ENCODE measurements around the gene JMJD1C. TPM values are rescaled to one million over a fixed set of nuclear protein-coding genes. Genes with fewer than 3 reads are reported as not detected.

JMJD1C gene
- total and polyA plus RNA-seq, 12 donors = 14.4 to 70.4 (median 39.2) TPM

- DNase-seq (no peak), ATAC-seq (no peak)
- no peak overlapping the region for H3K4me3 ChIP-seq
- H3K9me3 ChIP-seq = no peaks in the 10 kb centered on the region
- H3K27ac ChIP-seq = no peak overlapping the region
- H3K27me3 ChIP-seq = no peaks in the 10 kb centered on the region
- intact Hi-C loops (cut with DNase I) = no loop called here
- no peak for TF ChIP-seq CTCF (IDR thresholded peaks at IDR 0.05)
- H3K36me3 ChIP-seq = no peaks in the 10 kb centered on the region
- peaks cover 0 to 30% (median 18%) of the 10 kb centered on the region in 9 donors for H3K4me1 ChIP-seq
- 63 to 64% methylated on average over 3 of the region's 3 CpGs for WGBS, 2 donors
Observed at GRCh38 chr10:63470928-63471327, 5.2 kb upstream of the JMJD1C start.

- Histone ChIP-seq H3K4me1 (peaks cover 0 to 38% (median 24%) of the 10 kb centered on the region in 9 donors), H3K9me3 (no peaks in the 10 kb centered on the region), H3K27me3 (no peaks in the 10 kb centered on the region), H3K36me3 (no peaks in the 10 kb centered on the region), H3K4me3 (no peak overlapping the region), H3K27ac (no peak overlapping the region)
- WGBS, 2 donors = 95 to 96% methylated on average over 1 of the region's 1 CpG
- DNase-seq (no peak), ATAC-seq (no peak)
- intact Hi-C loops (cut with DNase I) = loop anchor here in 9 of 10 donors (5.0 to 10.0 kb wide), 13 partner anchors 46 to 254 kb away; partner anchors contain the start of gene REEP3 (in 4 of the 9)
- no peak for TF ChIP-seq CTCF (IDR thresholded peaks at IDR 0.05)
Observed at GRCh38 chr10:63468947-63469346, 3.2 kb upstream of the JMJD1C start.

- no peak overlapping the region for H3K27ac ChIP-seq
- no peaks in the 10 kb centered on the region for H3K36me3 ChIP-seq
- WGBS, 2 donors = 87 to 95% methylated on average over 1 of the region's 1 CpG
- peaks cover 0 to 43% (median 34%) of the 10 kb centered on the region in 9 donors for H3K4me1 ChIP-seq
- H3K9me3 ChIP-seq = peaks cover 0 to 3% (median 0%) of the 10 kb centered on the region in 11 donors
- no peaks in the 10 kb centered on the region for H3K27me3 ChIP-seq
- no peak overlapping the region for H3K4me3 ChIP-seq
- ATAC-seq = no peak
- intact Hi-C loops (cut with DNase I) = loop anchor here in 9 of 10 donors (5.0 to 10.0 kb wide), 13 partner anchors 47 to 253 kb away; partner anchors contain the start of gene REEP3 (in 4 of the 9)
- no peak for TF ChIP-seq CTCF (IDR thresholded peaks at IDR 0.05)
- DNase-seq = no peak
Observed at GRCh38 chr10:63467841-63468240, 2.1 kb upstream of the JMJD1C start.

- peak overlapping the region; percentile 77 to 86 (median 84) for H3K4me3 ChIP-seq
- no peaks in the 10 kb centered on the region for H3K36me3 ChIP-seq
- peaks cover 0 to 47% (median 34%) of the 10 kb centered on the region in 9 donors for H3K4me1 ChIP-seq
- H3K9me3 ChIP-seq = peaks cover 0 to 10% (median 0%) of the 10 kb centered on the region in 11 donors
- no peaks in the 10 kb centered on the region for H3K27me3 ChIP-seq
- ATAC-seq (peak; percentile 43 to 70 (median 53)), DNase-seq (peak in 1 of 2 donors; percentile 51)
- H3K27ac ChIP-seq = peak overlapping the region; percentile 73 to 97 (median 93)
- no peak for TF ChIP-seq CTCF (IDR thresholded peaks at IDR 0.05)
- intact Hi-C loops (cut with DNase I) = loop anchor here in 9 of 10 donors (1.0 to 10.0 kb wide), 14 partner anchors 48 to 252 kb away; partner anchors contain the start of gene REEP3 (in 5 of the 9)
- WGBS, 2 donors = 3 to 6% methylated on average over 27 of the region's 27 CpGs
Observed at GRCh38 chr10:63466144-63466935, 563 bp upstream of the JMJD1C start.

Data from heart right ventricle (tissue), 16 donors.